MM.1S (cell line): ENCODE data around the gene HSD11B2.
A peak's percentile ranks its signal among the peaks of the same experiment; 100 is the strongest.

Experiments
- DNase-seq: peaks from one replicate; pipeline ENCODE4 v3.0.0-alpha.2; 2015
- H2AFZ ChIP-seq: fragments of 300-600 bp; sonication (generic); 2 replicates; pipeline ENCODE4 v1.6.0; 2016; ENCODE audit warnings: antibody characterized with exemption, low read length
- H3F3A ChIP-seq: fragments of 300-600 bp; sonication (generic); 2 replicates; pipeline ENCODE4 v1.6.1; 2016; ENCODE audit warnings: mild to moderate bottlenecking, antibody characterized with exemption, low read length, moderate library complexity, mixed read lengths; ENCODE audit not compliant: insufficient read depth
- H3K27ac ChIP-seq: fragments of 300-600 bp; sonication (generic); 2 replicates; pipeline ENCODE4 v1.5.1; 2016; ENCODE audit warnings: mild to moderate bottlenecking, low read length
- H3K27me3 ChIP-seq: fragments of 300-600 bp; sonication (generic); replicated peaks from 2 replicates; pipeline ENCODE4 v1.6.0; 2016; ENCODE audit warnings: low read length; ENCODE audit not compliant: insufficient read depth
- H3K36me3 ChIP-seq: fragments of 300-600 bp; sonication (generic); replicated peaks from 2 replicates; pipeline ENCODE4 v1.6.1; 2016; ENCODE audit warnings: mild to moderate bottlenecking, low read length, mixed read lengths; ENCODE audit not compliant: insufficient read depth
- H3K4me1 ChIP-seq: fragments of 300-600 bp; sonication (generic); 2 replicates; pipeline ENCODE4 v1.6.1; 2016; ENCODE audit warnings: low read length, mixed read lengths
- H3K4me2 ChIP-seq: fragments of 300-600 bp; sonication (generic); 2 replicates; pipeline ENCODE4 v1.6.0; 2016; ENCODE audit warnings: low read depth, low read length
- H3K4me3 ChIP-seq: fragments of 300-600 bp; sonication (generic); 2 replicates; pipeline ENCODE4 v1.5.1; 2016; ENCODE audit warnings: low read length, mixed read lengths
- H3K79me2 ChIP-seq: fragments of 300-600 bp; sonication (generic); 2 replicates; pipeline ENCODE4 v1.6.1; 2016; ENCODE audit warnings: mixed run types, low read length, mixed read lengths
- H3K9ac ChIP-seq: fragments of 300-600 bp; sonication (generic); 2 replicates; pipeline ENCODE4 v1.6.1; 2016; ENCODE audit warnings: low read length, mixed read lengths
- H3K9me2 ChIP-seq: fragments of 300-600 bp; sonication (generic); replicated peaks from 2 replicates; pipeline ENCODE4 v1.6.1; 2016; ENCODE audit warnings: mild to moderate bottlenecking, low read length, mixed read lengths; ENCODE audit not compliant: insufficient read depth
- H3K9me3 ChIP-seq: fragments of 300-600 bp; sonication (generic); replicated peaks from 2 replicates; pipeline ENCODE4 v1.6.1; 2016; ENCODE audit warnings: mild to moderate bottlenecking, low read length, mixed read lengths; ENCODE audit not compliant: insufficient read depth
- H4K20me1 ChIP-seq: fragments of 300-600 bp; sonication (generic); 2 replicates; pipeline ENCODE4 v1.6.1; 2016; ENCODE audit warnings: mild to moderate bottlenecking, low read length, moderate library complexity, mixed read lengths; ENCODE audit not compliant: insufficient read depth
- EZH2 ChIP-seq: fragments of 300-600 bp; sonication (generic); optimal IDR thresholded peaks from 2 replicates; pipeline ENCODE3; 2017; ENCODE audit warnings: low read depth, mild to moderate bottlenecking, antibody characterized with exemption, low read length, mixed read lengths
- EZH2phosphoT487 ChIP-seq: fragments of 300-600 bp; sonication (generic); IDR thresholded peaks from 2 replicates; pipeline ENCODE4 v1.6.1; 2018; ENCODE audit warnings: antibody characterized with exemption, low read length
- TF ChIP-seq, protein P1 (sequence below): fragments of 300-600 bp; sonication (generic); IDR thresholded peaks from 2 replicates; pipeline ENCODE4 v1.5.1; 2016; ENCODE audit warnings: antibody characterized with exemption, low read length, mixed read lengths

The HSD11B2 gene

DNA sequence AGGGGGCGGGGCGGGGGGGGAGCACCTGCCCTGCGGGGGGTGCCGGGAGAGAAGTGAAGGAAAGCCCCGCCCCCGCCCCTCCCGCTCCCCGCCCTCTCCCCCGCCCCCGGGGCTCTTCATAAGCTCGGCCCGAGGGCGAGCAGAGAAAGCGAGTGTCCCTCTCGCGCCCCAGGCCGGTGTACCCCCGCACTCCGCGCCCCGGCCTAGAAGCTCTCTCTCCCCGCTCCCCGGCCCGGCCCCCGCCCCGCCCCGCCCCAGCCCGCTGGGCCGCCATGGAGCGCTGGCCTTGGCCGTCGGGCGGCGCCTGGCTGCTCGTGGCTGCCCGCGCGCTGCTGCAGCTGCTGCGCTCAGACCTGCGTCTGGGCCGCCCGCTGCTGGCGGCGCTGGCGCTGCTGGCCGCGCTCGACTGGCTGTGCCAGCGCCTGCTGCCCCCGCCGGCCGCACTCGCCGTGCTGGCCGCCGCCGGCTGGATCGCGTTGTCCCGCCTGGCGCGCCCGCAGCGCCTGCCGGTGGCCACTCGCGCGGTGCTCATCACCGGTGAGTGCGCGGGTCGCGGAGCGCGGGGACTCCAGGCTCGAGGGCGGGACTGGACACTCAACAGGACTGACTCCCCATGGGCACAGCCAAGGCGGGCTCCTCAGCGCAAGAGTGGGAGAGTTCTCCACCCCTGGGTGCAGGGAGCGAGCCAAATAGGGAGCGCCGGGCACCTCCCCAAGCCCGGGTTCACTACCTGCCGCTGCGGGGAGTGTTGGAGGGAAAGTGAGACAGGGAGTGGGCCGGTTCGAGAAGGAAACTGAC, at the start of gene HSD11B2:
Gene HSD11B2 (plus strand): TSS at position 145 of the 798 bp plus-strand sequence. CDS start 128 bp downstream, at position 273.
- H3K9ac ChIP-seq, result no peak within 1 kb of the TSS

GRCh38 chr16:67383284-67383683, 47.6 kb upstream of the HSD11B2 start:
- Histone ChIP-seq H3K27ac (no peak overlapping the region), H3K79me2 (no peaks in the 10 kb centered on the region), H3K4me1 (no peaks in the 10 kb centered on the region), H3K4me2 (no peak overlapping the region), H3K9me2 (no peaks in the 10 kb centered on the region), H3F3A (no peaks in the 10 kb centered on the region), H3K9ac (no peak overlapping the region), H4K20me1 (no peaks in the 10 kb centered on the region), H3K27me3 (no peaks in the 10 kb centered on the region; the same call in 1 of the 2 replicates), H3K36me3 (no peaks in the 10 kb centered on the region), H3K9me3 (no peaks in the 10 kb centered on the region), H3K4me3 (no peak overlapping the region), H2AFZ (no peak overlapping the region)
- no peak for DNase-seq
- TF ChIP-seq EZH2phosphoT487 (no peak), EZH2 (no peak)
- TF ChIP-seq, protein P1, sequence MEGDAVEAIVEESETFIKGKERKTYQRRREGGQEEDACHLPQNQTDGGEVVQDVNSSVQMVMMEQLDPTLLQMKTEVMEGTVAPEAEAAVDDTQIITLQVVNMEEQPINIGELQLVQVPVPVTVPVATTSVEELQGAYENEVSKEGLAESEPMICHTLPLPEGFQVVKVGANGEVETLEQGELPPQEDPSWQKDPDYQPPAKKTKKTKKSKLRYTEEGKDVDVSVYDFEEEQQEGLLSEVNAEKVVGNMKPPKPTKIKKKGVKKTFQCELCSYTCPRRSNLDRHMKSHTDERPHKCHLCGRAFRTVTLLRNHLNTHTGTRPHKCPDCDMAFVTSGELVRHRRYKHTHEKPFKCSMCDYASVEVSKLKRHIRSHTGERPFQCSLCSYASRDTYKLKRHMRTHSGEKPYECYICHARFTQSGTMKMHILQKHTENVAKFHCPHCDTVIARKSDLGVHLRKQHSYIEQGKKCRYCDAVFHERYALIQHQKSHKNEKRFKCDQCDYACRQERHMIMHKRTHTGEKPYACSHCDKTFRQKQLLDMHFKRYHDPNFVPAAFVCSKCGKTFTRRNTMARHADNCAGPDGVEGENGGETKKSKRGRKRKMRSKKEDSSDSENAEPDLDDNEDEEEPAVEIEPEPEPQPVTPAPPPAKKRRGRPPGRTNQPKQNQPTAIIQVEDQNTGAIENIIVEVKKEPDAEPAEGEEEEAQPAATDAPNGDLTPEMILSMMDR, result no peak

More for the DNA sequence above, at the start of gene HSD11B2:
- no peaks in the 10 kb centered on the region for H3K79me2 ChIP-seq
- no peaks in the 10 kb centered on the region for H3K36me3 ChIP-seq
- H3K27ac ChIP-seq, result no peak within 1 kb of the TSS
- H3K9me2 ChIP-seq, result no peaks in the 10 kb centered on the region
- peaks cover 33% of the 10 kb centered on the region for H3K27me3 ChIP-seq
- TF ChIP-seq, protein P1, result no peak
- TF ChIP-seq EZH2phosphoT487 (no peak), EZH2 (no peak)
- H3K4me3 ChIP-seq, result peak within 1 kb of the TSS; percentile 61
- H3K9me3 ChIP-seq, result no peaks in the 10 kb centered on the region
- H4K20me1 ChIP-seq, result no peaks in the 10 kb centered on the region
- H3K4me1 ChIP-seq, result no peaks in the 10 kb centered on the region
- no peaks in the 10 kb centered on the region for H3F3A ChIP-seq
- peak; percentile 43 for DNase-seq
- peak within 1 kb of the TSS; percentile 95 for H3K4me2 ChIP-seq
- H2AFZ ChIP-seq, result peak within 1 kb of the TSS; percentile 94

DNA sequence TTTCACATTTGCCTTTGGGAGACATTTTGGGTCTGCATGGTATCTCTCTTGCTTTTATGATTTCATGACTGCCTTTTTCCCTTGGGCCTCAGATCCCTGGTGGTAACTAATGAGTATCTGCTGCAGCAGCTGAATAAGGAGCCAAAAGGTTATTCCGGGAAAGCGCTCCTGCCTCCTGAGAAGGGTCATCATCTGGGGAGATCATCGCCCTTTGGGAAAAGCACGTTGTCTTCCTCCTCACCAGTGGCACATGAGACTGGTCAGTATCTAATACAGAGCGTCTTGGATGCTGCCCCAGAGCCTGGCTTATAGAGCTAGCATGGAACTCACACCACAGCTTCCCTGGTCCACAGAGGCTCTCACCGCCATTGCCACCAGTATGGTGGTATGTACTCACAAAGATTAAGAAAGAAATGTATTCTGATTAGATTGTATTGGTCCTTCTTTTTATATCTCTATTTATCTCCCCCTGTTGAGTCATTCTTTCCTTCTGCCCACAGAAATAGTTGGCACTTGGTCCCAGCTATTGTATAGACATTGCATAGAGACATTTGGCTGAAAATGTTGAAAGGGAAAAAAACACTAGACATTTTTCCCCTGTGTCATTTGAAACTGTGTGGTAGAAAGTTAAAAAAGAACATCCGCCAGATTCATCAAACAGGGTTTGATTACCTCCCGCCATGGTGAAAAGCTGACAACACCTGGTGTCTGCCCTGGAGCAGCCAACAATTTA, 46.0 kb upstream of the HSD11B2 start:
- Histone ChIP-seq H3K27ac (no peak overlapping the region), H3F3A (no peaks in the 10 kb centered on the region), H3K9me3 (no peaks in the 10 kb centered on the region), H3K4me1 (no peaks in the 10 kb centered on the region), H3K27me3 (no peaks in the 10 kb centered on the region; the same call in 1 of the 2 replicates), H2AFZ (no peak overlapping the region), H3K4me2 (no peak overlapping the region), H3K9me2 (no peaks in the 10 kb centered on the region), H3K36me3 (no peaks in the 10 kb centered on the region), H3K4me3 (no peak overlapping the region), H3K9ac (no peak overlapping the region), H4K20me1 (no peaks in the 10 kb centered on the region), H3K79me2 (no peaks in the 10 kb centered on the region)
- TF ChIP-seq, protein P1, result no peak
- DNase-seq, result no peak
